ENCODE measurements around the gene OS9. TPM values are rescaled to one million over a fixed set of nuclear protein-coding genes. Genes with fewer than 3 reads are reported as not detected.
"Not testable (repeated sequence)": the region's sequence is repeated elsewhere in the genome, so short reads cannot be mapped to it uniquely, and the experiment has no call there.

The OS9 gene
- total RNA-seq, 1 donor from 2014 or later: 102 TPM

DNA sequence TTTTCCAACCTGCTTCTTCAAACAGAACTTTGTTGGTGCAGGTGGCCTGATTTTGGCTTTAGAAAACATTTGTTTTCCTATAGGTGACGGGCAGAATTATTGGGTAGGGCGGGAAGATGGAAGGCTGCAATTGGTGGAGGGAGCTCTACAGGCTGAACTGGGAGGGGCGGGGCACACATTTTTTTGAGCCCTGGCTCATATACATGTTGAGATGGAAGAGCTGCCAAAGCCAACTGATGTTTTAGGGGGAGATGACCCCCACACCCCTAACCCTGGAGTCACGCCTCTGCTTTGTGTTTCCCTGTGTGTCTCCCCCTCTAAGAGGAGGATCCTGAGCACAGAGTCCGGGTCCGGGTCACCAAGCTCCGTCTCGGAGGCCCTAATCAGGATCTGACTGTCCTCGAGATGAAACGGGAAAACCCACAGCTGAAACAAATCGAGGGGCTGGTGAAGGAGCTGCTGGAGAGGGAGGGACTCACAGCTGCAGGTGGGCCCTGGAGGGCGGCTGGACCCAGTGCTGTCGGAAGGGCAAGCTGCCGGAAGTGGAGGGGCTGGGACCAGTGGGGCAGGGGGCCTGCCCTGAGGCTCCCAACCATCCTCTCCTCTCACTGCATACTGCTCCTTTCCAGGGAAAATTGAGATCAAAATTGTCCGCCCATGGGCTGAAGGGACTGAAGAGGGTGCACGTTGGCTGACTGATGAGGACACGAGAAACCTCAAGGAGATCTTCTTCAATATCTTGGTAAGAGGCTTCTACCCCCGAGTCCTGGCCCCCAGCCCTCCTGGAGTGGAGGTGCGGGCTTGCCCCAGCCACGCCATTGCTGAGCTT lies 26.1 kb downstream of the OS9 start:
- DNase-seq (no peak), ATAC-seq (ENCODE audit: poor library complexity) (no peak)
- intact Hi-C loops (cut with DNase I): no loop called here

DNA sequence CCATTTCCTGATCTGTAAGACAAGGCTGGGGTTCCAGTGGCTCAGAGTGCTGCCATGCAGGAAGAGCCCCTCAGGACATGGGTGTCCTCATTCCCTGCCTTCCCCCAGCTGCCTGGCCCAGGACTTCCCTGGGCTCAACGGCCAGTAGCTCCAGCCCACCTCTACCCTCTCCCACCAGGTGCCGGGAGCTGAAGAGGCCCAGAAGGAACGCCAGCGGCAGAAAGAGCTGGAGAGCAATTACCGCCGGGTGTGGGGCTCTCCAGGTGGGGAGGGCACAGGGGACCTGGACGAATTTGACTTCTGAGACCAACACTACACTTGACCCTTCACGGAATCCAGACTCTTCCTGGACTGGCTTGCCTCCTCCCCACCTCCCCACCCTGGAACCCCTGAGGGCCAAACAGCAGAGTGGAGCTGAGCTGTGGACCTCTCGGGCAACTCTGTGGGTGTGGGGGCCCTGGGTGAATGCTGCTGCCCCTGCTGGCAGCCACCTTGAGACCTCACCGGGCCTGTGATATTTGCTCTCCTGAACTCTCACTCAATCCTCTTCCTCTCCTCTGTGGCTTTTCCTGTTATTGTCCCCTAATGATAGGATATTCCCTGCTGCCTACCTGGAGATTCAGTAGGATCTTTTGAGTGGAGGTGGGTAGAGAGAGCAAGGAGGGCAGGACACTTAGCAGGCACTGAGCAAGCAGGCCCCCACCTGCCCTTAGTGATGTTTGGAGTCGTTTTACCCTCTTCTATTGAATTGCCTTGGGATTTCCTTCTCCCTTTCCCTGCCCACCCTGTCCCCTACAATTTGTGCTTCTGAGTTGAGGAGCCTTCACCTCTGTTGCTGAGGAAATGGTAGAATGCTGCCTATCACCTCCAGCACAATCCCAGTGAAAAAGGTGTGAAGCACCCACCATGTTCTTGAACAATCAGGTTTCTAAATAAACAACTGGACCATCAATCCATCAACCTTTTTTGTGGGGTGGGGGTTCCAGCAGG lies 27.0 kb downstream of the OS9 start:
- DNase-seq (no peak), ATAC-seq (ENCODE audit: poor library complexity) (no peak)
- intact Hi-C loops (cut with DNase I): no loop called here

DNA sequence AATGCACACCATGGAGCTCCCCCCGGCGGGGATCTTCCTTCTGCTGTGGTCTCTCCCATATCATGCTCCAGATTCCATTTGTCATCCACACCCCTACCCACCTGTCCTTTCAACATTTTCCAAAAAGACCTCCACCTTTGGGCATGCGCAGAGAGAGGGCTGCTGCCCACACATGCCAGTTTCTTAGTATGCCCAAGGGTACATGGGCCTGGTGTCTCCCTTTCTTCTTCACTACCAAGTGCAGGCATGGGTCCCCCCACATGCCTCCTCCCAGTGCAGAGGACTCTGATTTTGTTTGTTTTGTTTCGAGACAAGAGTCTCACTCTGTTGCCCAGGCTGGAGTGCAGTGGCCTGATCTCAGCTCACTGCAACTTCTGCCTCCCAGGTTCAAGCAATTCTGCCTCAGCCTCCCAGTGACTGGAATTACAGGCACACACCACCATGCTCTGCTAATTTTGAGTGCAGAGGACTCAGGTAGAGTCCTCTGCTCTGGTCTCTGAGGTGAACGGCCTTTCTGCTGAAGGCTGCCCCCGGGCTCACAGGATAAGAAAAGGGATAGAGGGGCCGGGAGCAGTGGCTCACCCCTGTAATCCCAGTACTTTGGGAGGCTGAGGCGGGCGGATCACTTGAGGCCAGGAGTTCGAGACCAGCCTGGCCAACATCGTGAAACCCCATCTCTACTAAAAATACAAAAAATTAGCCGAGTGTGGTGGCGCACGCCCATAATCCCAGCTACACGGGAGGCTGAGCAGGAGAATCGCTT lies 28.1 kb downstream of the OS9 start:
- DNase-seq; ATAC-seq (ENCODE audit: poor library complexity); intact Hi-C loops (cut with DNase I): not testable (repeated sequence)

DNA sequence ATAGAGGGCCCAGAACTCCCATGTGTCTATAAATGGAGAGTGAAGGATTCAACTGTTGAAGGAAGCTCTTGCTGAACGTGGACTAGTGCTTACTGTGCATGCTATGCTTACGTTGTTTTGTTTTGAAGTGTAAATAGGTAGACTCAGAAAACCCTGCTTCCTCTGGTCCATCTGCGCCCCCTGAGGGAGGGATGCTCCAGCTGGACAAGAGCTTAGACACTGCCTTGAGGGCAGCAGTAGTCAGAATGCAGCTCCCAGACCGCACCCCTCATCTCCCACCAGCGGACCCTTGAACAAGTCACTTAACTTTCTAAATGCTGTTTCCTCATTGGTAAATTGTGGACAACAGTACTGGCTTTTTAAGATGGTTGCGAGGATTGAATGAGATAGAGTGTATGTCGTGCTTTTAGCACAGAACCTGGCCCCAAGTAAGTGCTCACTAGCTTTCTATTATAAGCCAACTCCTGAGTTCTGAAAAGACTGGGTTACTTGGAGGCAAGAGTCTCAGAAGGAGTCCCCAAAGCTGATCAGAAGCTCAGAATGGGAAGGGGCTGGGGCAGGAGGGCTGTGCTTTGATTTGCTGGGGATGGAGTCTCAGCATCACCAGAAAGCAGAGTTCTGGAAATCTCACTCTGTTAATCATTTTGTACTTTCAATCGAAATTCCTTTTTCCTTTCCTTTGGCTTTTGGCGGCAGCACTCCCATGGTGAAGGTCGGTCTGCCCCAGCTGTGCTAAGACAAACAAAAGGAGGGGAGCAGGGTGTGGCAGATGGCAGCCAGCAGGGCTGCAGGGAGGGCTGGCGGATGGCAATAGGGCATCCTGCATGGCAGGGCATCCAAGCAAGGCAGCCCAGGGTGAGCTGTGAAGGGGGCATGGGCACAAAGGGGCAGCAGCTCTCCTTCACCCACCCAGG lies 29.0 kb downstream of the OS9 start:
- DNase-seq: no peak
- ATAC-seq (ENCODE audit: poor library complexity): no peak
- intact Hi-C loops (cut with DNase I): no loop called here

DNA sequence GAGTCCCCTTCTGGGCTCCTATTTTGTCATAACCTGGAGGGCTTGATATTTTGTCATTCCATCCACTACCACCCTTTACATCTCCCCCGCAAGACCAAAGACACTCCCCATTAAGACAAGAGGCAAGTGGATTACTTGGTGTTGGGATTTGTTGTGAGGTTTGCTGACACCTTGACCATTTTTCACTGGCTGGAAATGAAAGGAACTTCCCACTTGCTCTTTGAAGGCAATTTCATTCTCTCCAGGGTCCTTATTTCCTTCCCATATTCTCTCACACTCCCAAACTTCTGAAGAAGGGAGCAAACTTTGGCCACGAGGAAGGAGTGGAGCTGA lies 29.7 kb downstream of the OS9 start:
- DNase-seq (no peak), ATAC-seq (ENCODE audit: poor library complexity) (no peak)
- intact Hi-C loops (cut with DNase I): no loop called here

DNA sequence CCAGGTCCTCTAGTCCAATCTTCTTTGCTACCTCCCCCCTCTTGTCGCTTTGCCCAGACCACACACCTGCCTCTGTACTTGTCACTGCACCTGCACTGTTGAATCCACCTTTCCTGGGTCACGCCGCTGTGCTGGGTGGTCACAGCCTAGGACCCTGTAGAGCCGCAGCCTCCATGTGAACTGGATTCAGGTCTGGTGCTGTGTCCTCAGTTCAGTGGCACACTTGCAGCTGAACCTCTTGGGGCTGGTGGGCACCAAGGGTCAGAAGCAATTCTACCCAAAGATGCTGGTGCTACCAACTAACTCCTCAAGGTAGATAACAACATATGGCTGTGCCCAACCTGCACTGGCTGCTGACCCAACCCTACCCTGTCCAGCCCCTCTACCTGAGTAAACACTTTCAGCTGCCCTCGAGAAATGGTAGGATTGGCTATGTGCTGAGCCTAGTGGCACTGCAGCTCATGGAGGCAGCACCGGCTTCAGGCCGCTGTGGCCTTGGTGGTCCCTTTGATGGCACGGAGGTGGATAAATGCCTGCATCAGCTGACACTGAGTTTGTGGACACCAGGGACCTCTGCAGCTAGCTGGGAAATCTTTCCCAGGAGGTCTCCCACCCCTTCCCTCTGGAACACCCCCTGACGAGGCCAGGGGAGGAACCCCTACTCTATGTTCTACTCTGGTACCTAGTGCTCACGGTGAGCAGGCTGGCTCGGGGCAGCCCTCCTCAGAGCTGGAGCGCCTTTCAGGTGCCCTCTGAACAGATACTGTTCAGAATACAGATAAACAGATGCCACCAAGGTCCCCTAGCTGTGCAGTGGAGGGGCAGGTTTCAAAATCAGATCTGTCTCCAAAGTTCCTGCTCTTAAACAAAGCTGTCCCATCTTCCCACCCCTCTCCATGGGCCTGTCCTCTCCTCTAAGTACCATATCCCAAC lies 30.3 kb downstream of the OS9 start:
- intact Hi-C loops (cut with DNase I): no loop called here
- no peak for DNase-seq
- no peak for ATAC-seq (ENCODE audit: poor library complexity)

DNA sequence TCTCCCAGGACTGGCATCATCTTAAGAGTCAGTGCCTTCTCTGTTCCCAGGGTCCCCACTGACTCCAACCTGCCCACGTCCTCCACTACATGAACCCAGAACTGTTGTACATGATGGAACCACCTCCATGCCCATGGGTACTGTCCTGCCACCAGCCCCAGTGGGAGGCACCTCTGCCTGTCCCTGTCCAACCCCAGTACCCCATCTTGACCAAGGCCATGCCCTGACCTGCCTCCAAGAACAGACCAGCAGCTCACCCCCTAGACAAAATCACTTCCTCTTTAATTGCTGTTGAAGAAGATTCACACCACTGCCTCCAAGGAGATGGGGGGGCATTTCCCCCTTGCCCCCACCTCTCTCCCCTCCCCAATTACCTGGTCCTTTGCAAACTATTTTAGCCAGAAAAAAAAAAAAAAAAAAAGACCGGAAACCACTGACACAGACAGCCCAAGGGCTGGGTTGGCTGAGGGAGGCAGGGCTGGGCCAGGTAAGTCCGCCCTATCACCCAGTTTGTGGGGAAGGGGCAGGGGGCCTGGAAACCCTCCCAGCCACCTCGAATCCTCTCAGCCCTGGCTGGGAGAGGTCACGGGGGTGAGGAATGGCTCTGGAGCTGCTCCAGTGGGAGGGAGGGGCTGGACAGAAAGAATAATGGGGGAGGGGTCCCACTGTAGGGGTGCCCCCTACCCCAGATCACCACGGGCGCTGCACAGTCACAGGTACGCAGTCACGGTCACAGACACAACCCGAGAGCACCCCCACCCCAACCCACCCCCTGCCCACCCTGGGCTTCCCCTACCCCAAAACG lies 31.2 kb downstream of the OS9 start:
- intact Hi-C loops (cut with DNase I): no loop called here
- ATAC-seq (ENCODE audit: poor library complexity): no peak
- DNase-seq: no peak

DNA sequence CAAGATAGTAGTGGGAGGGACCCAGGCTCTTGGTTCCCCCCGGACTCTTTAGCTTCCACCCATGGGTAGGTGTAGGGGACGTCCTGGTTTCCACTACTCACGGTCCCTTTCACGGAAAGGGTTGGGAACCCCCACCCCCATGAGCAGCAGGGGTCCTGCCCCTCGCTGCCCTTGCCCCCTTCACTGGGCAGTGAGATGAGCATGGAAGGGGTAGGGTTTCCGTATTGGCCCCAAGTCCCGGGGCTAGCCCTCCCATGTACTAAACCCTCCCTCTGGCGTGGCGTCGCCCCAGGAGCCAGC lies 31.9 kb downstream of the OS9 start:
- no peak for ATAC-seq (ENCODE audit: poor library complexity)
- no peak for DNase-seq
- intact Hi-C loops (cut with DNase I): no loop called here

DNA sequence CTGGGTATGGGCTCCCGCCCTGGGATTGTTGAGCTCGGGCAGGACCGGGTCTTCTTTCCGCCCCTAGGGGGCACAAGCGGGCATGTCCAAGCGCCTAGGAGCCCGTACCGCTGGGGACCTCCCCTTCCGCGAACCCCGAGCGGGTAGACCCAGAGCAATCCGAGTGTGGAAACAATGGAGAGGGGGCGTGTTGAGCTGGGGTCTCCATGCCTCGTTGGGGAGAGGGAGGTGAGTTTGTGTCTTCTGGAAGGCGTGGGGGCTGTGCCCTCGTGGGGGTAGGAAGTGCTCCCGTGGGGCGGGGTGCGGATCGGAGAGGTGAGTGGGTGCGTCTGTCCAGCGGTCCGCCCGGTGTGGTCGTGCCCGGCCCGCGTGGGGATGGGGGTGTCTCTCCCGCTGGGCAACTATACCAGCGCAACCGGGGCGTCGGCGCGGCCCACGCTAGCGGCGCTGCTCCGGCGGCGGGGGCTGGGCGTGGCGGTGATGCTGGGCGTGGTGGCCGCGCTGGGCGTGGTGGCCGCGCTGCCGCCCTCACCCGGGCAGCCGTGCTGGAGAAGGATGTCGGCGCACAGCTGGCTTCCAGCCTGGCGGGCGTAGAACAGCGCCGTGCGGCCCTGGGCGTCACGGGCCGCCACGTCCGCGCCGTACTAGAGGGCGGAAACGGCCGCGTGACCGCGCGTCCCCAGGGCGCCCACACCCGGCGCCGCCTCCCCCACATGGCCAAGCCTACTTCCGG lies 32.4 kb downstream of the OS9 start:
- DNase-seq (peak; percentile 85), ATAC-seq (ENCODE audit: poor library complexity) (peak; percentile 77)
- intact Hi-C loops (cut with DNase I): no loop called here

DNA sequence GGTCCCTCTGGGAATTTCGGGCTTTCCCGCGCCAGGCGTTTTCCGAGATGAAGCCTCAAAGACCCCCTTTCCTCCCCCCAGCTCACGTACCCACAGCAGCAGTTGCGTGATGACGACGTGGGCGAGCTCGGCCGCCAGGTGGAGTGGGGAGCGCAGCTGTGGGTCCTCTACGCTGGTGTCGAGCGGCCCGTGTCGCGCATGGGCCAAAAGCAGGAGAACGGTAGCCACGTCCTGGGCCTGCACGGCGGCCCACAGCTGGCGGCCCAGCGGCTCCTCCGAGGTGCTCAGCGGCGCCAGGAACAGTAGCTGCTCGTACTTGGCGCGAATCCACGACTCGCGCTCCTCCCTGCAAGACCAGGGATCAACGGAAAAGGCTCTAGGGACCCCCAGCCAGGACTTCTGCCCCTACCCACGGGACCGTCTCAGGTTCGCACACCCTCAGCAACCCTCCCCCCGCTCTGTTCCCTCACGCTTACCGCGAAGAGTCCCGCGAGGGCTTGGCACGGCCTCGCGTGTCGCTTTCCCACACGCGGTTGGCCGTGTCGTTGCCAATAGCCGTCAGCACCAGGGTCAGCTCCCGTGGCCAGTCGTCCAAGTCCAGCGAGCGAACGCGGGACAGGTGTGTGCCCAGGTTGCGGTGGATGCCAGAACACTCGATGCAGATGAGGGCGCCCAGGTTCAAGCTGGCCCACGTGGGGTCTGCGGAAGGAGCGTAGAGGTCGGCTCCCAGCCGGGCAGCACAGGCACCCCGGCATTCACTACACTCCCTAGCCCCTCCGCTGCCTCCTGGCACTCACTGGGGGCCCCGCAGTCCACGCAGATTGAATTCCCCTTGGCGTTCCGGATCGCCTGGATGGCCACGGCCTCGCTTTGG lies 33.2 kb downstream of the OS9 start:
- intact Hi-C loops (cut with DNase I): no loop called here
- DNase-seq (peak; percentile 74), ATAC-seq (ENCODE audit: poor library complexity) (peak; percentile 59)

DNA sequence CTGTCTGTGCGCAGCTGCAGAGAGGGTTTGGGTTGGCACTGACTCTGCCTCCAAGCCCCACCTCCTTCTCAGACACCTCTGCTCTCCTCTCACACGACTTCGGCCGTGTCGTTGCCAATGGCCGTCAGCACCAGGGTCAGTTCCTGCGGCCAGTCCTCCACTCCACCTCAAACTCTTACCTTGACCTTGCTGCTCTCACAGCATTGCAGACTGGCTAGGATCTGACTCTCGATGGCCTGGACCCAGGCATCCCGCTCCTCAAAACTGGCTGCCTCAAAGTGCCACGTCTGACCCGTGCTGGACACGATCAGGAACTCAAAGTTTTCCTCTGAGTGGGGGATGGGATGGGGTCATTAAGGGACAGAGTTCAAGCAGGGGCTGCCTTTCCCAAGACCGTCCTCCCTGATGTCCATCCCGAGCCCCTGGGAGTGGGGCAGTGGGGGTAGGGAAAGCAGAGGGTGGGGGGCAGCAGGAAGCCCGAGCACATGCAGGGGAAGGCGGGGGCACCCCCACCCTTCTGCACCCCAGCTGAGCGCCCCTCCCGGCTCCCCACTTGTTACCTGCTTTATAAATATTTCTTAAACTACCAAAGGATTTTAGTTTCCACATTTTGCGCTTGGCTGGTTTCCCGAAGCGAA lies 33.9 kb downstream of the OS9 start:
- ATAC-seq (ENCODE audit: poor library complexity) (no peak), DNase-seq (peak; percentile 42)
- intact Hi-C loops (cut with DNase I): no loop called here

DNA sequence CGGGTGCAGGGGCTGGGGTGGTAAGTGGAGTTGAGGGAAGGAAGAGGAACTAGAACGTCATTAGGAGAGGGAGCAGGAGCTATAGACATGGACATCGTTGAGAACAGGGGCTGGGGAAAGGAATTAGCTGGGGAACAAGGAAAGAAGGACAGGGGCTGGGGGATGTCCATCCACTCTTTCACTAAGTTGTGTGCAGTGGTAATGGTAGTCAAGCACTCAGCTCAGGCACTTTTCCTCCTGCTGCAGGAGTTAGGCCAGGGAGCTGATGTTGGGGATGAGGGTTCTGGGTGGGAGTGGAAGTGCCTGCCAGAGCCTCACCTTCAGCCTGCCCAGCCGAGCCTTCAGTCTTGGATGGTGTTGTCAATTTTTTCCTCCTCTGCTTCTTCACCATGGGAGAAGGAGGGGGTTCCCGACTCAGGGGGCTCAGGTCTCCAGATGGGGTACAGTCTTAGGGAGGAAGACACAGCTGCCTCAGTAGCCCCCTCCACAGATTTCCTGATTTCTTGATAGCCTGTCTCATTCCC lies 35.5 kb downstream of the OS9 start:
- intact Hi-C loops (cut with DNase I): no loop called here
- DNase-seq (no peak), ATAC-seq (ENCODE audit: poor library complexity) (no peak)

DNA sequence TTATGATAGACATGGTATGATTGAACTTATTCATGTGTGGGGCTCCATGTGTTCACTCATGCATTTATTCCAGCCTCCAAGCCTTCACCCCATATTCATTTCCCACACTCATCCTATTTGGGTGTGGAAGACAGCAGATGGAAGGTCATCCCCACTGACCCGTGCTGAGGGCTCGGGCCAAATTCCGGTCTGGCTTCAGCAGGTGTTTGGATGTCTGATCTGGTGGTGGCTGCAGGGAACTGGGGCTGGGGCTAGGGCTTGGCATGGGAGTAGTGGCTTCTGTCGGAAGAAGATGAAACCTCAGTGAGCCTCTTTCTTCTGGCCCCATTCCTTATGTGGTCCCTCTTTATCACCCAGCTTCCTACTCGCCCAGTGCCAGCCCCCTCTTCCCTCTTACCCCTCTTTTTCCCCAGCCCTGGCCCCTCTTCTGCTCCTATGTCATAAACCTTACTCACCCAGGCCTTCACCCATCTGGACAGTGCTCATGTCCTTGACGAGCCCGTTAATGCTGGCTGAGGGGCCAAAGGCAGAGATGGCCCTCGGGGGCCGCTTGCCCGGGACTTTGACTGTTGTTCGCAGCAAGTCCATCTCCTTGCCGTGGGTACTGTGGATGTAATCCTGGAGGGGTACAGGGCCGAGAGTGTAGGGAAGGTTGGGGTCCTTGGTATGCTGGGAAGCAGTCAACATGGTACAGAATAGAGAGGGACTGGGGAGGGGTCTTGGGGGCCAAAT lies 36.6 kb downstream of the OS9 start:
- no peak for DNase-seq
- no peak for ATAC-seq (ENCODE audit: poor library complexity)
- intact Hi-C loops (cut with DNase I): no loop called here

Measured in Right ventricle myocardium superior (tissue), 1 donor.